ENCODE results near the gene ZFPM1.

The ZFPM1 gene

DNA sequence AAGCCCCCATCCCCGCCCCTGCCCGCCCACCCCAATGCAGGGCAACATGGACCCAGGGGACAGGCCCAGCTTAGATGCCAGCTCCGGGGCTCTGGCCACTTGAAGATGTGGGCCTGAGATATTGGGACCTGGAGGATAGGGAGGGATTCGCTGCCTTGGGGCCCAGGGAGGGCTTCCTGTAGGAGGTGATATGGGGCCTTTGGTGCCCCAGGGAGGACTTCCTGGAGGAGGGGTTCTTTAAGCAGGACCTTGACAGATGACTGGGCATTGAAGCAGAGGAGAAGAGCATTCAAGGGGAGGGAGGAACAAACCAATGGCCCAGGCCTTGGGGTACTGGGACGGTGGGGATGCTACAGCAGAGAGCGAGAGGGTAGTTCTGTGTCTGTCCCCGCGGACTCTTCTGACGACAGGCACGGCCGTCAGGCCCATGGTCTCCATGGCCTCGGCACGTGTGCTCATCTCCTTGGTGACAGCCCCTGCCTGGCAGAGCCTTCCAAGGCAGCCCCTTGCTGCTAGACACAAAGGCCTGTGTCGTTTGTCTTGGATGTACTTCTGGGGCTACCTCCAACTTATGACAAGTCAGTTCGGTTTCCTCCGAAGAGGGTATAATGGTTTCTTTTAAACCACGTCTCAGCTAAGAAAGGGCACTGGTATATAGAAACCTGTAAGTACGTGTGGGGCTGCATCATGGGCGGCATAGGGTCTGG is 61.6 kb downstream of the ZFPM1 start:
- TF ChIP-seq NFIC (IDR thresholded peaks at IDR 0.05) = no peak
- no peak for TF ChIP-seq TEAD4 (IDR thresholded peaks at IDR 0.05)
- no peak for TF ChIP-seq RAD21 (IDR thresholded peaks at IDR 0.05; ENCODE audit: low read depth)
- TF ChIP-seq, protein P1, sequence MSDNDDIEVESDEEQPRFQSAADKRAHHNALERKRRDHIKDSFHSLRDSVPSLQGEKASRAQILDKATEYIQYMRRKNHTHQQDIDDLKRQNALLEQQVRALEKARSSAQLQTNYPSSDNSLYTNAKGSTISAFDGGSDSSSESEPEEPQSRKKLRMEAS (IDR thresholded peaks at IDR 0.05) = no peak
- no peak for TF ChIP-seq ZBTB7A (IDR thresholded peaks at IDR 0.05; ENCODE audit: low read depth)
- no peak for TF ChIP-seq CEBPB (IDR thresholded peaks at IDR 0.05)
- TF ChIP-seq, protein P2, sequence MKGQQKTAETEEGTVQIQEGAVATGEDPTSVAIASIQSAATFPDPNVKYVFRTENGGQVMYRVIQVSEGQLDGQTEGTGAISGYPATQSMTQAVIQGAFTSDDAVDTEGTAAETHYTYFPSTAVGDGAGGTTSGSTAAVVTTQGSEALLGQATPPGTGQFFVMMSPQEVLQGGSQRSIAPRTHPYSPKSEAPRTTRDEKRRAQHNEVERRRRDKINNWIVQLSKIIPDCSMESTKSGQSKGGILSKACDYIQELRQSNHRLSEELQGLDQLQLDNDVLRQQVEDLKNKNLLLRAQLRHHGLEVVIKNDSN (IDR thresholded peaks at IDR 0.05) = no peak
- TF ChIP-seq YY1 (IDR thresholded peaks at IDR 0.05; ENCODE audit: low read depth) = no peak
- no peak for TF ChIP-seq TCF12 (IDR thresholded peaks at IDR 0.05; ENCODE audit: low read depth)
- no peak for TF ChIP-seq EGR1 (IDR thresholded peaks at IDR 0.05)
- no peak for TF ChIP-seq TAF1 (IDR thresholded peaks at IDR 0.05; ENCODE audit: low read depth)
- TF ChIP-seq, protein P3, sequence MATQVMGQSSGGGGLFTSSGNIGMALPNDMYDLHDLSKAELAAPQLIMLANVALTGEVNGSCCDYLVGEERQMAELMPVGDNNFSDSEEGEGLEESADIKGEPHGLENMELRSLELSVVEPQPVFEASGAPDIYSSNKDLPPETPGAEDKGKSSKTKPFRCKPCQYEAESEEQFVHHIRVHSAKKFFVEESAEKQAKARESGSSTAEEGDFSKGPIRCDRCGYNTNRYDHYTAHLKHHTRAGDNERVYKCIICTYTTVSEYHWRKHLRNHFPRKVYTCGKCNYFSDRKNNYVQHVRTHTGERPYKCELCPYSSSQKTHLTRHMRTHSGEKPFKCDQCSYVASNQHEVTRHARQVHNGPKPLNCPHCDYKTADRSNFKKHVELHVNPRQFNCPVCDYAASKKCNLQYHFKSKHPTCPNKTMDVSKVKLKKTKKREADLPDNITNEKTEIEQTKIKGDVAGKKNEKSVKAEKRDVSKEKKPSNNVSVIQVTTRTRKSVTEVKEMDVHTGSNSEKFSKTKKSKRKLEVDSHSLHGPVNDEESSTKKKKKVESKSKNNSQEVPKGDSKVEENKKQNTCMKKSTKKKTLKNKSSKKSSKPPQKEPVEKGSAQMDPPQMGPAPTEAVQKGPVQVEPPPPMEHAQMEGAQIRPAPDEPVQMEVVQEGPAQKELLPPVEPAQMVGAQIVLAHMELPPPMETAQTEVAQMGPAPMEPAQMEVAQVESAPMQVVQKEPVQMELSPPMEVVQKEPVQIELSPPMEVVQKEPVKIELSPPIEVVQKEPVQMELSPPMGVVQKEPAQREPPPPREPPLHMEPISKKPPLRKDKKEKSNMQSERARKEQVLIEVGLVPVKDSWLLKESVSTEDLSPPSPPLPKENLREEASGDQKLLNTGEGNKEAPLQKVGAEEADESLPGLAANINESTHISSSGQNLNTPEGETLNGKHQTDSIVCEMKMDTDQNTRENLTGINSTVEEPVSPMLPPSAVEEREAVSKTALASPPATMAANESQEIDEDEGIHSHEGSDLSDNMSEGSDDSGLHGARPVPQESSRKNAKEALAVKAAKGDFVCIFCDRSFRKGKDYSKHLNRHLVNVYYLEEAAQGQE (IDR thresholded peaks at IDR 0.05; ENCODE audit: low read depth) = no peak
- TF ChIP-seq FOXM1 (IDR thresholded peaks at IDR 0.05; ENCODE audit: borderline replicate concordance, low read depth) = no peak

DNA sequence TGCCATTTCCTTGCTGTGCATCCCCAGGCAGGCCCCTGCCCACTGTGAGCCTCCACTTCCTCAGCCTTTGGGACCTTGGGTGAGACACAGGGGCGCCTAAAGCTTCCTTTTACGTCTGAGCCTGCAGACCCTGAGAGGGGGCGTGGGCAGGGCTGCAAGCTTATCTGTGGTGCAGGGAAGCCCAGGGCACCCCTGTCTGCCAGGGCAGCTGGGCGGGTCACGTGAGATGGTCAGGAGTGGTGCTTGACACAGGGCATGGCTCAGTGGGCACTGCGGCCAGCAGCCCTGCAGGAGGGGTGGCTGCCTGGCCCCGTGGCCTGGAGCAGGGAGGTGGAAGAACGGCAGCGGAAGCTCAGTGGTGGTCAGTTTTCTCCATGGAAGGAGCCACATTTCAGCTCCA is 62.3 kb downstream of the ZFPM1 start:
- TF ChIP-seq CREB1 (IDR thresholded peaks at IDR 0.05; ENCODE audit: low read depth) (no peak), EP300 (IDR thresholded peaks at IDR 0.05; ENCODE audit: borderline replicate concordance) (no peak), ZBTB7A (IDR thresholded peaks at IDR 0.05; ENCODE audit: low read depth) (no peak), YY1 (IDR thresholded peaks at IDR 0.05; ENCODE audit: low read depth) (no peak)
- TF ChIP-seq, protein P3 (IDR thresholded peaks at IDR 0.05; ENCODE audit: low read depth) = no peak
- TF ChIP-seq, protein P2 (IDR thresholded peaks at IDR 0.05) = 0 out of 2 replicates have a peak, but pooled peaks have one; percentile 7

DNA sequence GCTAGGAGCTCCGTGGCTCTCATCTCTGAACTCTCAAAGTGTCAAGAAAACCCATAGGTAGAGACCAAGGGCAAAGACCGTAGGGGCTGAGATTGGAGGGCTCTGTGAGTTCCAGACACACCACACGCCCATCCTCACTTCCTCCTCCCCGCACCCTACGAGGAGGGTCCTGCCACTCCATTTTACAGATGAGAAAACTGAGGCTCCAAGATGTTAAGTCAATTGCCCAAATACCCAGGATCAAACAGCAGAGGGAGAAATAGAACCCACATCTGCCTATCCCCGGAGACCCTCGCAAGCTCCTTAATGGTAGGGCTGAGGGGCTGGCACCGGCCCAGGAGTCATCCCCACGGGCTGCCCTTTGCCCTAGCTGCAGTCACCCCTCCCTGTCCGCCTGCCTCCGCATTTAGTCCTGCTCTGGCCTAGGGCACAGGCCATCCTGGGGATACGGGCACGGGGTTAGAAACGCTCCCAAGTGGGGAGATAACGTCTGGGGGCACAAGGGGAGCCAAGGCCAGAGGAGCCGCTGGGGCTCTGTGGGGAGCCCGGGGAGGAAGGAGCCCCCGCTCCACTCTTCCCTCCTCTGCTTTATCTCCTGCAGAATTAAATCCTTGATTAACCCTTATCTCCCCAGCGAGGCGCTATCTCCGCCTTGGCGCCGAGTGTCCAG is 63.0 kb downstream of the ZFPM1 start:
- TF ChIP-seq, protein P1 (IDR thresholded peaks at IDR 0.05) = no peak
- no peak for TF ChIP-seq TAF1 (IDR thresholded peaks at IDR 0.05; ENCODE audit: low read depth)
- TF ChIP-seq RAD21 (IDR thresholded peaks at IDR 0.05; ENCODE audit: low read depth) = no peak
- no peak for TF ChIP-seq CREB1 (IDR thresholded peaks at IDR 0.05; ENCODE audit: low read depth)
- no peak for TF ChIP-seq TEAD4 (IDR thresholded peaks at IDR 0.05)
- TF ChIP-seq, protein P3 (IDR thresholded peaks at IDR 0.05; ENCODE audit: low read depth) = no peak
- no peak for TF ChIP-seq YY1 (IDR thresholded peaks at IDR 0.05; ENCODE audit: low read depth)
- no peak for TF ChIP-seq EGR1 (IDR thresholded peaks at IDR 0.05)
- no peak for TF ChIP-seq TCF12 (IDR thresholded peaks at IDR 0.05; ENCODE audit: low read depth)
- TF ChIP-seq ZBTB7A (IDR thresholded peaks at IDR 0.05; ENCODE audit: low read depth) = no peak
- no peak for TF ChIP-seq CEBPB (IDR thresholded peaks at IDR 0.05)
- TF ChIP-seq, protein P2 (IDR thresholded peaks at IDR 0.05) = no peak
- TF ChIP-seq FOXM1 (IDR thresholded peaks at IDR 0.05; ENCODE audit: borderline replicate concordance, low read depth) = no peak
- TF ChIP-seq EP300 (IDR thresholded peaks at IDR 0.05; ENCODE audit: borderline replicate concordance) = no peak
- no peak for TF ChIP-seq NFIC (IDR thresholded peaks at IDR 0.05)
